Measurements from ENCODE around the gene LY6G6F.

LY6G6F gene

GRCh38 chr6:31713991-31714684, 7.5 kb downstream of the LY6G6F start:
- TF ChIP-seq, protein P1, sequence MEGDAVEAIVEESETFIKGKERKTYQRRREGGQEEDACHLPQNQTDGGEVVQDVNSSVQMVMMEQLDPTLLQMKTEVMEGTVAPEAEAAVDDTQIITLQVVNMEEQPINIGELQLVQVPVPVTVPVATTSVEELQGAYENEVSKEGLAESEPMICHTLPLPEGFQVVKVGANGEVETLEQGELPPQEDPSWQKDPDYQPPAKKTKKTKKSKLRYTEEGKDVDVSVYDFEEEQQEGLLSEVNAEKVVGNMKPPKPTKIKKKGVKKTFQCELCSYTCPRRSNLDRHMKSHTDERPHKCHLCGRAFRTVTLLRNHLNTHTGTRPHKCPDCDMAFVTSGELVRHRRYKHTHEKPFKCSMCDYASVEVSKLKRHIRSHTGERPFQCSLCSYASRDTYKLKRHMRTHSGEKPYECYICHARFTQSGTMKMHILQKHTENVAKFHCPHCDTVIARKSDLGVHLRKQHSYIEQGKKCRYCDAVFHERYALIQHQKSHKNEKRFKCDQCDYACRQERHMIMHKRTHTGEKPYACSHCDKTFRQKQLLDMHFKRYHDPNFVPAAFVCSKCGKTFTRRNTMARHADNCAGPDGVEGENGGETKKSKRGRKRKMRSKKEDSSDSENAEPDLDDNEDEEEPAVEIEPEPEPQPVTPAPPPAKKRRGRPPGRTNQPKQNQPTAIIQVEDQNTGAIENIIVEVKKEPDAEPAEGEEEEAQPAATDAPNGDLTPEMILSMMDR (IDR thresholded peaks at IDR 0.05; ENCODE audit: low read depth, low read length): no peak
- H3K4me1 ChIP-seq: no peaks in the 10 kb centered on the region
- H3K27me3 ChIP-seq: no peaks in the 10 kb centered on the region
- no peaks in the 10 kb centered on the region for H3K36me3 ChIP-seq
- H3K9me3 ChIP-seq: no peaks in the 10 kb centered on the region
- H3K4me3 ChIP-seq (ENCODE audit: low read depth, low read length): no peak overlapping the region
- DNase-seq: no peak

DNA sequence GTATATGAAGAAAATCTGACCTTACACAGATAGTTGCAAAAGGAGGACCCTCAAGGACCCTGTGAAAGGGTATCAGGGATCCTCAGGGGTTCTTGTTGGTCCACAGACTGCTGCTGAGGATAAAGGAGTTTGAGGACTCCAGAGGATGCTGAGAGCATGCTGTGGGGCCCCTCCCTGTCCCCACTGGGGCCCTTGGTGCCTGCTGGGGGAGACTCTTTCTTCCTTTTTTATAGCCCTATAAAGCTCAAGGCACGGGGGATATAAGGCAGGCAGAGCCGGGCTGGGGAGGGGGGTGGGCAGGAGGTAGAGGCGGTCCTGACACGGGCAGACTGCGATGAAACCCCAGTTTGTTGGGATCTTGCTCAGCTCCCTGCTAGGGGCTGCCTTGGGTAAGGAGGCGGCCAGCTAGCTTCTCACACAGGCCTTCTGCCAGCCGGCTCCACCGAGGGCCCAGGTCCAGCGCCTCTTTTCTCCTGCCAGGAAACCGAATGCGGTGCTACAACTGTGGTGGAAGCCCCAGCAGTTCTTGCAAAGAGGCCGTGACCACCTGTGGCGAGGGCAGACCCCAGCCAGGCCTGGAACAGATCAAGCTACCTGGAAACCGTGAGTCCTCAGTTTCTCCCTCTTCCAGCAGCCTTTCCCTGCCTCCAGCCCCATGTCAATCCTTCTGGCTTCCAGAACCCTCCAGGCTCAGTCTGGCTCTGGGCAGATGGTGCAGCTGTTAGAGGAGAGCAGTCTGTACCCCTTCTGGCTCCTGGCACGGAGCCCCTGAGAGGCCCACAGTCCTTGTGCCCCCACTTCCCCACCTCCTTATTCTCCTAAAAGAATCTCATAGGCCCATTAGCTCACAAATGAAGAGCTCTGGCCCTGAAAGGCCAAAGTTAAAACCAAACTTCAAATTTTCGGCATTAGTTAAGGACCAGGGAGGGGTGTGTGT, 8.6 kb downstream of the LY6G6F start, which contains the start of gene LY6G6D:
Gene LY6G6D, plus strand, starts transcription at position 327 of the 937 bp plus-strand sequence. Its CDS starts 8 bp downstream, at position 335.
- TF ChIP-seq, protein P1 (IDR thresholded peaks at IDR 0.05; ENCODE audit: low read depth, low read length): no peak
- Histone ChIP-seq H3K4me3 (ENCODE audit: low read depth, low read length) (no peak within 1 kb of the TSS), H3K36me3 (no peaks in the 10 kb centered on the region), H3K9me3 (no peaks in the 10 kb centered on the region), H3K4me1 (no peaks in the 10 kb centered on the region), H3K27me3 (no peaks in the 10 kb centered on the region)
- no peak for DNase-seq

DNA sequence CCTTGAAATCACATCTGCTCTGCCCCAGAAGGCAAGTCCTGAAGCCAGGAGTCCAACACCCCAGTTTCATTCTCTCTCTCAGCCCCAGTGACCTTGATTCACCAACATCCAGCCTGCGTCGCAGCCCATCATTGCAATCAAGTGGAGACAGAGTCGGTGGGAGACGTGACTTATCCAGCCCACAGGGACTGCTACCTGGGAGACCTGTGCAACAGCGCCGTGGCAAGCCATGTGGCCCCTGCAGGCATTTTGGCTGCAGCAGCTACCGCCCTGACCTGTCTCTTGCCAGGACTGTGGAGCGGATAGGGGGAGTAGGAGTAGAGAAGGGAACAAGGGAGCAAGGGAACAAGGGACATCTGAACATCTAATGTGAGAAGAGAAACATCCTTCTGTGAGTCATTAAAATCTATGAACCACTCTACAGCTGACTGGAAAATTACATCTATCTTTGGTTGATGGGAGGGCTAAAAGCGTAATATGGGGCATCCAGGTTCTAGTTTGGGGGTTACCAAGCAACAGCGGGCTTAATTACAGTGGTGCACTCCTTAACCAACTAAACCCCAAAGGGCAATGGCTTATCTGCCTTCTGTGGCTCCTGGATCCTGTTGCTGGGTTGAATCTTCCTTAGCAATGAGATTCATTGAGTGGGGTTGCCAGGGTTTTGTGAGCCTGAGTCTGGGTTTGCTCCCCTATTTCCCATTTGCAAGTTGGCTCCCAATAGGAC, 11.0 kb downstream of the LY6G6F start:
- no peaks in the 10 kb centered on the region for H3K4me1 ChIP-seq
- DNase-seq: no peak

DNA sequence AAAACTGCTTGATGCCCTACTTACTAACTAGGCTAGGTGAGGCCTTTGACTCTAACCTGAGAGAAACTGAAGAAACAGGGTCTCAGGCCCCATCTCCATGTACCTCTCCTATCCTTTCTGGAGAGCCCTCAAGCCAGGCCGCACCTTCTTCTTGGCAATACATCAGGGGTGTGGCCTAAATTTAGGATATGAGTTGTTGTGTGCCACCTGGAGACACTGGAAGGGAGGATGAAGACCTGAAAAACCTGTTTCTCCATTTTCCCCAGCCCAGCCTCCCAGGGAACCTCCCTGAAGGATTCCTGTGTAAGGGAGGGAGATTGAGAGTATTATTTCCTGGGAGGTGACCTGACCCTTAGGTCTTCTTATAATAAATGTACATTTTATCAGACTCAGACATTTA, 11.6 kb downstream of the LY6G6F start:
- Histone ChIP-seq H3K27me3 (no peaks in the 10 kb centered on the region), H3K4me1 (no peaks in the 10 kb centered on the region; the same call in 1 of the 2 replicates), H3K36me3 (no peaks in the 10 kb centered on the region), H3K4me3 (ENCODE audit: low read depth, low read length) (no peak overlapping the region), H3K9me3 (no peaks in the 10 kb centered on the region)
- TF ChIP-seq, protein P1 (IDR thresholded peaks at IDR 0.05; ENCODE audit: low read depth, low read length): no peak
- no peak for DNase-seq

More for the DNA sequence above, 11.0 kb downstream of the LY6G6F start:
- no peaks in the 10 kb centered on the region for H3K27me3 ChIP-seq
- H3K9me3 ChIP-seq: no peaks in the 10 kb centered on the region
- no peak overlapping the region for H3K4me3 ChIP-seq (ENCODE audit: low read depth, low read length)
- no peaks in the 10 kb centered on the region for H3K36me3 ChIP-seq
- TF ChIP-seq, protein P1 (IDR thresholded peaks at IDR 0.05; ENCODE audit: low read depth, low read length): no peak

GRCh38 chr6:31719001-31719400, 12.3 kb downstream of the LY6G6F start:
- Histone ChIP-seq H3K4me1 (no peaks in the 10 kb centered on the region; the same call in 1 of the 2 replicates), H3K4me3 (ENCODE audit: low read depth, low read length) (no peak overlapping the region), H3K36me3 (no peaks in the 10 kb centered on the region), H3K27me3 (no peaks in the 10 kb centered on the region), H3K9me3 (no peaks in the 10 kb centered on the region)
- DNase-seq: no peak
- TF ChIP-seq, protein P1 (IDR thresholded peaks at IDR 0.05; ENCODE audit: low read depth, low read length): no peak

Data from BE2C (cell line).